ENCODE data around the gene CLCN7.

CLCN7 gene

GRCh38 chr16:1398351-1398750, 76.5 kb downstream of the CLCN7 start:
- no peak for DNase-seq

- no peak for DNase-seq
Measured at GRCh38 chr16:1397779-1398178, 77.0 kb downstream of the CLCN7 start.

GRCh38 chr16:1395444-1396031, 79.3 kb downstream of the CLCN7 start:
- DNase-seq, result no peak

Data from NCI-H446 treated with DMSO at 0.1 percent for 48 hours (cell line).